NCI-H82 (cell line): ENCODE data around the gene ANGPTL4.

Source experiments
- DNase-seq: peaks from one replicate; lab custom pipeline; 2025; lab: John Stamatoyannopoulos, UW

The ANGPTL4 gene

GRCh38 chr19:8413629-8413995 is 49.7 kb downstream of the ANGPTL4 start:
- no peak for DNase-seq

GRCh38 chr19:8416796-8417195 is 52.8 kb downstream of the ANGPTL4 start:
- no peak for DNase-seq

GRCh38 chr19:8421484-8422461 is 57.8 kb downstream of the ANGPTL4 start:
- DNase-seq, result no peak

GRCh38 chr19:8423817-8424223 is 59.9 kb downstream of the ANGPTL4 start:
- no peak for DNase-seq
